ENCODE measurements around the gene ADCY3.

The ADCY3 gene

GRCh38 chr2:24920098-24920808, at the start of gene ADCY3:
ADCY3 (minus strand) TSS chr2:24920237; CDS start chr2:24918987, 1,250 bp downstream.
- peak; percentile 41 to 45 for DNase-seq (ENCODE audit: low read depth in 2 of 2, low spot score in 1 of 2)

DNA sequence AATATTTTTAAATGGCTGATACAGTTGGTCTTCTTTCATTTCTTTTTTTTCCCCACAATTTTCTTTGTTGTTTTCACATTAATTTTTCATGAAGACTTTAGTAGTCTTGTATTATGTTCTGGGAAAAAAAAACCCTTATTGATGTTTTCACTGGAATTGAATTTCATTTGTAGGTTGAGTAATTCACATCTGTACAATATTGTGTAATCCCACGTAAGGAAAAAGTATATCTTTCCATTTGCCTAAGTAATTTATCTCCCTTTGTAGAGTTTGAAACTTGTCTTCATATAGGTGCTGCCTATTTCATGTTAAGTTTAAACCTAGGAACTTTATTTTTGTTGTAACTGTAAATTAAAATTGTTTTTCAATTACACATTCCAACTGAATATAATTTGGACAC, 49.7 kb upstream of the ADCY3 start:
- DNase-seq (ENCODE audit: low read depth in 2 of 2, low spot score in 1 of 2): no peak

DNA sequence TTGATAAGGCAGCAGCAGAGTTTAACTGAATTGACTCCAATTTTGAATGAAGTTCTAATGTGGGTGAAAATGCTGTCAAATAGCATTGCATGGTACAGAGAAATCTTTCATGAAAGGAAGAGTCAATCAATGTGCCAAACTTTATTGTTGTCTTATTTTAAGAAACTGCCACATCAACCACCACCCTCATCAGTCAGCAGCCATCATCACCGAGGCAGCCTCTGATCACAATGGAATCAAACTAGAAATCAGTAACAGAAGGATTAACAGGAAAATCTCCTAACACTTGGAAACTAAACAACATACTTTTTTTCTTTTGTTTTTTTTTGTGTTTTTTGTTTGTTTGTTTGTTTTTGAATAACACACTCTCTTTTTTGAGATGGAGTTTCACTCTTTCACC, 41.9 kb upstream of the ADCY3 start:
- DNase-seq (ENCODE audit: low read depth in 2 of 2, low spot score in 1 of 2): no peak

- DNase-seq (ENCODE audit: low read depth in 2 of 2, low spot score in 1 of 2): no peak
Observed at GRCh38 chr2:24959761-24960160, 39.7 kb upstream of the ADCY3 start.

- no peak for DNase-seq (ENCODE audit: low read depth in 2 of 2, low spot score in 1 of 2)
Observed at GRCh38 chr2:24958411-24958935, 38.4 kb upstream of the ADCY3 start.

- no peak for DNase-seq (ENCODE audit: low read depth in 2 of 2, low spot score in 1 of 2)
Observed at GRCh38 chr2:24957976-24958375, 37.9 kb upstream of the ADCY3 start.

DNA sequence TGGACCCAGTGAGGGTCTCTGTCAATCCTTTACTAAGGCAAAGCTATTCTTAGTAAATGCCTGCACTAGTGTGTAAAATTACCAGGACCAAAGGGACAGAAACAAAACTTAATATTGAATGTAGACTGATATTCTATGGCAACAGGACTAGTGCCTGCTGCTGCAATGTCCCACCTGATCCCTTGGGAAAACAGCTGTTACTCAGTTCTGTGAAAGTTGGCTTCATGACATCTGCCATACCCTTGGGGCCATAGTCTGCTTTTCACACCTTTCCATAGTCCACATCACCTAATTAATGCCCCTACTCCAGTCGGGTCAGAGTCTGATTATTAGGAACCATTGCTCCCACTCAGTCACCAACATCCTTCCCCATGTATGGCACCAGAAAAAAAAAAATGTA, 37.2 kb upstream of the ADCY3 start:
- no peak for DNase-seq (ENCODE audit: low read depth in 2 of 2, low spot score in 1 of 2)

DNA sequence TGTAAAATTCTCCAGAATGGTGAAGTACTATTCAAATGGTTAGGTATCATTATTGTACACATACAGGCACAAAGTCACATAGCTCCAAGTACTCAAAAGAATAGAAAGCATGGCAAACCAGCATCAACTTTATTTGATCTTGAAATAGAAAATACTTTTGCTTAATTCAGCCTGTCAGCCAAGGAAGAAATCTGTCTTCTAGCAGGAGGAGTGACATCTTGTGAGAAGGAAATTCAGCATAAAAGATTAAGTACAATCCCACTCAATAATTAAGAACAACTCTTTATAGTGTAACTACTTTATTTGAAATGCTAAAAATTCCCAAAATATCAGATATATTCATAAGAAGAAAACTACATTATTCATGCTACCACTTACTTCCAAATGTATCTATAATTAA, 35.9 kb upstream of the ADCY3 start:
- no peak for DNase-seq (ENCODE audit: low read depth in 2 of 2, low spot score in 1 of 2)

DNA sequence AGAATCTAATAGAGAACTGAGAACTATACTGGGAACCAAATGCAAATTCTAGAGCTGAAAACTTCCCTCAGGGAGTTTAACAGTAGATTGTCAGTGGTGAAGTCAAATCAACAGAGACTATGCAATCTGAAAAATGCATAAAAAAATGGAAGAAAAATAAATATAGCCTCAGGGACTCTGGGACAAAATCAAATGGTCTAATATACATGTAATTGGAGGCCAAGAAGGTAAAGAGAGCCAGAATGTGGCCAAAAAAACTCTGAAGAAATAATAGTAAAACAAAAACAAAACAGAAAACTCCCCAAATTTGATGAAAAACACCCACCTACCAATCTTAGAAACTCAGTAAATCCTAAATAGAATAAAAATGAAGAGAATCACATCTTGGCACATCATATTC, 35.2 kb upstream of the ADCY3 start:
- no peak for DNase-seq (ENCODE audit: low read depth in 2 of 2, low spot score in 1 of 2)

DNA sequence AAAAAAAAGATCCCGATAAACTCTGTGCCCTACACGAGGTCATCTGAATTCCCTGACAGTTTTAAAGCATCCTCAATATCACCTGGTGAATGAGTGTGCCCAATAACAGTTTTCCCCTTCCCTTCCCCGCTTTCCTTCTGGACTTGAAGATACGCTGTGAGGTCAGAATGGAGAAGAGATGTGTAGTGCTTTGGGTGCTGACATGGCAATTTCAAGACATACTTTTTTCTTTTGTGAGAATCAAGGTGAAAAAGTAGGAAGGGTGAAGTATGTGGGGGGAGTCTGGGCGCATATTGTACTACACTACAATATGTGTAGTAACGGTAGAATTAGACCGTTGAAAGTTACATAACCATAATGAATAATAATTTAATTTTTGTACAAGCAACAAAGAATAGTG, 30.1 kb upstream of the ADCY3 start:
- DNase-seq (ENCODE audit: low read depth in 2 of 2, low spot score in 1 of 2): no peak

- no peak for DNase-seq (ENCODE audit: low read depth in 2 of 2, low spot score in 1 of 2)
Observed at GRCh38 chr2:24948506-24948905, 28.5 kb upstream of the ADCY3 start.

GRCh38 chr2:24947561-24948157, 27.6 kb upstream of the ADCY3 start:
- no peak for DNase-seq (ENCODE audit: low read depth in 2 of 2, low spot score in 1 of 2)

- DNase-seq (ENCODE audit: low read depth in 2 of 2, low spot score in 1 of 2): no peak
Observed at GRCh38 chr2:24945907-24946306, 25.9 kb upstream of the ADCY3 start.

DNA sequence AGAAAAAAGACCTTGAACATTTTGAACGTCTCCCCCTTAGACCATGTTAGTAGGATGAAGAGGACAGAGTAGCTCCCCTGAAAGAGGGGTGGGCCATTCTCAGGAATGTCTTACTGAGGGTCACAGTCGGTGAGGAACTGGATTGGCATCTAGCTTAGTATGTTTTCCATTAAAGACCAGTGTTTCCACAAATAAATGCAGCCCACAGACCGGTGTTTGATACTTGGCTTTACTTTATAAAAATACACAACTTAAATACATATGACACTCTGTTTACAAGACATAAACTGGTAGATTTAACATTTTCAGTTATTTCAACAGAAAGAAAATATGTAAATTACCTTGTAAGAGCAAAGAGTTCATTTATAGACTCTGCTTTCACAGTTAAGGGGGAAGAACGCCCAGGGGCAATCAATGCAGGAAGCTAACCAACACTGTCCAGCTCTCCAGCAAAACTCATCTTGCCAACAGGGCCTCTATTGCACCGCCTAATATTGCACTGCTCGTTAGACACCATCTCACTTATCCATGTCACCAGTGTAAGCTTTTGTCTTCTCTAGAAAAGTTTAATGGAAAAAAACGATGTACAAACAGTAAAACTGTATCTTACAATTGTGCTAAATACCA, 23.5 kb upstream of the ADCY3 start:
- DNase-seq (ENCODE audit: low read depth in 2 of 2, low spot score in 1 of 2): no peak

- DNase-seq (ENCODE audit: low read depth in 2 of 2, low spot score in 1 of 2): no peak
Observed at GRCh38 chr2:24939353-24939752, 19.3 kb upstream of the ADCY3 start.

DNA sequence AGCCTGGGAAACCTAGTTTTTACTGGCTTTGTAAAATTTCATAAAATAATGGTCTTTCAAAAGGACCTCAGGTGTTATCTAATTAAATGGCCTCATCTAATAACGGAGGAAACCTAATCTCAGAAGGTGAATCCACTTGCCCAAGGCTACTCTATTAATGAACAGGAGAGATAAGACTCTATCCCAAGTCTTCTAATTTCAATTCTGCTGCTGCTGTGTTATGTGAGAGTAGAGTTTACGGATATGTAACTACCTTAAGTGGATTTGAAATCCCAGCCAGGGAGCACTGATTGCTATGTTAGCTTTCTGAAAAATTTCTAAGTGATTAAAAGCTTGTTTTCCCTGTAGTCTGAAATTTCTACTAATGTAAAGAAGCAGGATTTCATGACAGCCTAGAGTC, 17.2 kb upstream of the ADCY3 start:
- DNase-seq (ENCODE audit: low read depth in 2 of 2, low spot score in 1 of 2): no peak

GRCh38 chr2:24935145-24935544, 15.1 kb upstream of the ADCY3 start:
- no peak for DNase-seq (ENCODE audit: low read depth in 2 of 2, low spot score in 1 of 2)

- DNase-seq (ENCODE audit: low read depth in 2 of 2, low spot score in 1 of 2): no peak
Observed at GRCh38 chr2:24932715-24933114, 12.7 kb upstream of the ADCY3 start.

GRCh38 chr2:24930768-24931167, 10.7 kb upstream of the ADCY3 start:
- no peak for DNase-seq (ENCODE audit: low read depth in 2 of 2, low spot score in 1 of 2)

DNA sequence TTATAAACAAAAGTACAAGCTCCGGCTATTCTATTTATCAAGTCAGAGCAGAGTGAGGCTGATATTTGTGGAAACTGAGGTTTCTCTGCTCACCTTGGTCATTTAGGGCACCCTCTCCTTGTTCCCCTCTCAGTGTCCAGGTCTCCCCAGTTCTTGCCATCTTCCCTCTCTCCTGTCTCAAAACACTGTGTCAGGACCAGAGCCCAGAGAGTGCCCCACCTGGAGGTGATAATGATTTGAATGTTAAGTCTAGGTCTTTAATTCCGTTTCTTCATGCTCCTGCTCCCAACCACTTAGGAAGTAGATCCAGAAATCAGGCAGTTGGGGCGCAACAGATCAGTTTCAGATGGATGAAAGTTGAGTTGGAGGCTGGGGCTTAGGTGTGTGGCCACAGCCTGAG, 9.2 kb upstream of the ADCY3 start:
- DNase-seq (ENCODE audit: low read depth in 2 of 2, low spot score in 1 of 2): no peak

DNA sequence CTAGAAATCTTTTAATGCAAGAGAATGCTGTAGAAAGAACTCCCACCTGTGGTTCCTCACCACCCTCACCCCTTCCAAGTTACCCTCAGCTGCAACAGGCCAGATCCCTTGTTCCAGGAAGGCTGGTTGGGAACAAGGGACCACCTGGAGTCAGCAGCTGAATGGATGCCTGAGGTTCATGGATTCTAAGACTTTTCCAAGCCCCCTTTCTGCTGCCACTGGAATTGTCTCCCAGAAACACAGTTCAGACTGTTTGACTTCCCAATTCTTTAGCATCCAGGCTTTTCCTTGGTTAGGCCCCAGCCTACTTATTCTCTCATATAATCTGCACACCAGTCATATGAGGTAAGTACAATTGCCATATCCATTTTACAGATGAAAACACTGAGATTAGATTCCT, 8.0 kb upstream of the ADCY3 start:
- DNase-seq (ENCODE audit: low read depth in 2 of 2, low spot score in 1 of 2): no peak

DNA sequence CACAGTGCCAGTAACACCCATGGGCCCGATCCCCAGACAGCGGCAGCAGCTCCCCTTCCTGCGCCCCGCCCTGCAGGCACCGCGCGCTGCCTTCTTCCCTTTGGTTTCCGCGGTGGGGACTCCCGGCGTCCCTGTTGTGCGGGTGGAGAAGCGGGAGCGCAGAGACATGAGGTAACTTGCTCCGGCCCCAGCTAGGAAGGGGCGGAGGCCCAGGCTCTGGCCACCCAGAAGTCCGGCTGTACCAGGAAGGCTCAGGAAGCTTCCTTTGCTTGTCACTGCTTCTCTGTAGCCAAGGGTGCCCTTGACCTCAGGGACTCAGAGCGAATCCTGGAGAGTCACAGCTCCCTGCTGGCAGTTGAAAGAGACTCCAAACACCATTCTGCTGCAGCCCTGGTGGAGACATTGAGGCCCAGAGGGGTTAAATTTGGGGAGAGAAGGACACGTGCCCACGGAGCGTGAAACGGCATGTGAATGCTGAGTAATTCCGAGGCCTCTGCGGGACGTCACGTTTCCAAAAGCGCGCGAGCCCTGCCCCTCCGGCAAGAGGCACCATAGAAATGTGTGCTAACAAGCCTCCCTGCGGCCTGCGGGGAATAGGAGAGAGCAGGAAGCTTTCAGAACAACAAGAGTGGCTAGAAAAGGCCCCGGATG, 6.7 kb upstream of the ADCY3 start:
- DNase-seq (ENCODE audit: low read depth in 2 of 2, low spot score in 1 of 2): no peak

Measured in stimulated activated CD8-positive, alpha-beta memory T cell treated with anti-CD3 and anti-CD28 coated beads, Interleukin-4, amount 100 ng/mL, for 4 hours (primary cell).